ENCODE measurements around the gene GPD2. TPM values are rescaled to one million over a fixed set of nuclear protein-coding genes. Genes with fewer than 3 reads are reported as not detected.

GPD2 gene
- total and polyA plus RNA-seq, 10 of the 15 experiments (the other 5 are each of a cell fraction or from before 2014, with no cell fraction given) = 10.0 to 73.5 (median 43.4) TPM

DNA sequence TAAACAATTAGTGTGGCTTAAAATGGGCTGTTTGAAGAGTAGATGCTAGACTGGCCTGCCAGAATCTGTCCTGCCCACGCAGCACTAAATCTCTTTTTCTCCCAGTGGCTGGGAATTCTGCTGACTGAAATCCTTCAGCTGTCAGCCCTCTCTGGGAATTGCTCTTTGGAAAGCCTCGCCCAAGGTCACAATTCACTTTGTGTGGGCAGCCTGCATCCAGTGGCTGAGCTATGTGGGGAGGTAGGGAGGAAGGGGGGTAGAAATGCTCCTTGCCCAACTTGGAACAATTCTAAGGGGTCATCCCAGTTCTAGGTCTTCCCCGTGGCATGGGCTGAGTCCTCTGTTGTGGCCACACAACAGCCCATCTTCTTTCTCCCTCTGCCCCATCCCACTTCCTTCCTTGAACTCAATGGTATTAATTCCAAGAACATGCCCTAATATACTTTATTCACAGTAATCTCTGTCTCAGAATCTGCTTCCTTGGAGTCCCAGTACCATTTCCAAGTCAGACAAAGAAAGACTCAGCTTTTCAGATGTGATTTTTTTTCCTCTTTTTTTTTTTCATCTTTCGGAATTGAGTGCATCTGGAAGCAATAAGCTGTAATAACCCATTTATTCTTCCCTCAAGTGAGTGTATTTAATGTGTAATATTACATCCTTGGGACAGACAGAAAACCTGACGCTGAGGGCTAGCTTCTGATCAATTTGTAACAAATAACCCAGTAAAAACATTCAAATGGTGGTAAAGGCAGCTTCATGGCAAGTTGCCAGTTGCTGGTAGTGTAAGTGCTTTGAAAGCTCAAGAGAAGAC, 189.4 kb downstream of the GPD2 start:
- intact Hi-C loops (cut with micrococcal nuclease; ENCODE audit: unreplicated experiment) = no loop called here
- WGBS (ENCODE audit: insufficient coverage, insufficient replicate concordance, low lambda C conversion rate, missing lambda C conversion rate) = 1% methylated on average over 5 of the region's 5 CpGs
- no peak for DNase-seq (ENCODE audit: low read depth, low spot score)
- no peak overlapping the region for H3K9ac ChIP-seq (ENCODE audit: control insufficient read depth, insufficient read depth, low read length)
- H3K4me3 ChIP-seq = no peak overlapping the region
- H3K79me2 ChIP-seq (ENCODE audit: control insufficient read depth, insufficient read depth, low read length) = no peaks in the 10 kb centered on the region
- BruUV-seq (replicated peaks) = no TSS peak
- ATAC-seq = no peak
- RAD21 ChIA-PET (ENCODE audit: unreplicated experiment) = no interaction called here
- H2AFZ ChIP-seq (ENCODE audit: control insufficient read depth, low read depth, low read length) = no peak overlapping the region
- POLR2A ChIA-PET = no interaction called here
- H3K4me1 ChIP-seq (ENCODE audit: control insufficient read depth, insufficient read depth, low read length) = no peaks in the 10 kb centered on the region
- no peak overlapping the region for H3K4me2 ChIP-seq (ENCODE audit: control insufficient read depth, insufficient read depth)
- SMC1A ChIA-PET (ENCODE audit: uncharacterized antibody, unreplicated experiment) = interaction anchor here (1.3 kb wide), 1 partner anchor 9 kb away, joined by 4 read pairs; no protein-coding TSS in a partner anchor
- CTCF ChIA-PET = no interaction called here
- no peak for FAIRE-seq
- H4K20me1 ChIP-seq (ENCODE audit: control insufficient read depth, insufficient read depth) = no peaks in the 10 kb centered on the region
- no peaks in the 10 kb centered on the region for H3K27me3 ChIP-seq (replicated peaks in 1 of 2; ENCODE audit: control insufficient read depth in 2 of 2, insufficient read depth in 2 of 2, low read length in 1 of 2)
- no peak overlapping the region for H3K27ac ChIP-seq (ENCODE audit: control insufficient read depth, insufficient read depth)
- no peaks in the 10 kb centered on the region for H3K36me3 ChIP-seq (ENCODE audit: control insufficient read depth in 2 of 2, insufficient read depth in 2 of 2, low read length in 1 of 2)
- in situ Hi-C loops (cut with MboI) = no loop called here
- no peaks in the 10 kb centered on the region for H3K9me3 ChIP-seq (replicated peaks; ENCODE audit: control insufficient read depth, insufficient read depth, low read length)
- no peak for TF ChIP-seq SMC3 (IDR thresholded peaks at IDR 0.05; ENCODE audit: borderline replicate concordance, low read length)
- TF ChIP-seq CEBPB (IDR thresholded peaks at IDR 0.05; ENCODE audit: borderline replicate concordance in 1 of 2, low read depth in 2 of 2, low read length in 2 of 2) = no peak
- TF ChIP-seq NBN (IDR thresholded peaks at IDR 0.05) = no peak
- no peak for TF ChIP-seq TCF12 (IDR thresholded peaks at IDR 0.05; ENCODE audit: low read depth, low read length)
- no peak for TF ChIP-seq MXI1 (IDR thresholded peaks at IDR 0.05; ENCODE audit: low read depth, low read length)
- no peak for TF ChIP-seq FOXM1 (IDR thresholded peaks at IDR 0.05; ENCODE audit: low read depth, low read length)
- no peak for TF ChIP-seq RBBP5 (conservative IDR thresholded peaks at IDR 0.05)
- TF ChIP-seq KDM1A (IDR thresholded peaks at IDR 0.05; ENCODE audit: borderline replicate concordance) = no peak
- TF ChIP-seq, protein P1, sequence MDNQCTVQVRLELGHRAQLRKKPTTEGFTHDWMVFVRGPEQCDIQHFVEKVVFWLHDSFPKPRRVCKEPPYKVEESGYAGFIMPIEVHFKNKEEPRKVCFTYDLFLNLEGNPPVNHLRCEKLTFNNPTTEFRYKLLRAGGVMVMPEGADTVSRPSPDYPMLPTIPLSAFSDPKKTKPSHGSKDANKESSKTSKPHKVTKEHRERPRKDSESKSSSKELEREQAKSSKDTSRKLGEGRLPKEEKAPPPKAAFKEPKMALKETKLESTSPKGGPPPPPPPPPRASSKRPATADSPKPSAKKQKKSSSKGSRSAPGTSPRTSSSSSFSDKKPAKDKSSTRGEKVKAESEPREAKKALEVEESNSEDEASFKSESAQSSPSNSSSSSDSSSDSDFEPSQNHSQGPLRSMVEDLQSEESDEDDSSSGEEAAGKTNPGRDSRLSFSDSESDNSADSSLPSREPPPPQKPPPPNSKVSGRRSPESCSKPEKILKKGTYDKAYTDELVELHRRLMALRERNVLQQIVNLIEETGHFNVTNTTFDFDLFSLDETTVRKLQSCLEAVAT (IDR thresholded peaks at IDR 0.05) = no peak
- TF ChIP-seq DPF2 (IDR thresholded peaks at IDR 0.05) = no peak
- TF ChIP-seq, protein P2, sequence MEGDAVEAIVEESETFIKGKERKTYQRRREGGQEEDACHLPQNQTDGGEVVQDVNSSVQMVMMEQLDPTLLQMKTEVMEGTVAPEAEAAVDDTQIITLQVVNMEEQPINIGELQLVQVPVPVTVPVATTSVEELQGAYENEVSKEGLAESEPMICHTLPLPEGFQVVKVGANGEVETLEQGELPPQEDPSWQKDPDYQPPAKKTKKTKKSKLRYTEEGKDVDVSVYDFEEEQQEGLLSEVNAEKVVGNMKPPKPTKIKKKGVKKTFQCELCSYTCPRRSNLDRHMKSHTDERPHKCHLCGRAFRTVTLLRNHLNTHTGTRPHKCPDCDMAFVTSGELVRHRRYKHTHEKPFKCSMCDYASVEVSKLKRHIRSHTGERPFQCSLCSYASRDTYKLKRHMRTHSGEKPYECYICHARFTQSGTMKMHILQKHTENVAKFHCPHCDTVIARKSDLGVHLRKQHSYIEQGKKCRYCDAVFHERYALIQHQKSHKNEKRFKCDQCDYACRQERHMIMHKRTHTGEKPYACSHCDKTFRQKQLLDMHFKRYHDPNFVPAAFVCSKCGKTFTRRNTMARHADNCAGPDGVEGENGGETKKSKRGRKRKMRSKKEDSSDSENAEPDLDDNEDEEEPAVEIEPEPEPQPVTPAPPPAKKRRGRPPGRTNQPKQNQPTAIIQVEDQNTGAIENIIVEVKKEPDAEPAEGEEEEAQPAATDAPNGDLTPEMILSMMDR (IDR thresholded peaks at IDR 0.05 in 2 of 3, conservative IDR thresholded peaks at IDR 0.05 in 1 of 3; ENCODE audit: control insufficient read depth in 2 of 3, extremely low read depth in 1 of 3, insufficient read depth in 1 of 3, low read depth in 3 of 3, low read length in 3 of 3) = no peak
- no peak for TF ChIP-seq ZNF207 (IDR thresholded peaks at IDR 0.05; ENCODE audit: borderline replicate concordance)
- TF ChIP-seq, protein P3, sequence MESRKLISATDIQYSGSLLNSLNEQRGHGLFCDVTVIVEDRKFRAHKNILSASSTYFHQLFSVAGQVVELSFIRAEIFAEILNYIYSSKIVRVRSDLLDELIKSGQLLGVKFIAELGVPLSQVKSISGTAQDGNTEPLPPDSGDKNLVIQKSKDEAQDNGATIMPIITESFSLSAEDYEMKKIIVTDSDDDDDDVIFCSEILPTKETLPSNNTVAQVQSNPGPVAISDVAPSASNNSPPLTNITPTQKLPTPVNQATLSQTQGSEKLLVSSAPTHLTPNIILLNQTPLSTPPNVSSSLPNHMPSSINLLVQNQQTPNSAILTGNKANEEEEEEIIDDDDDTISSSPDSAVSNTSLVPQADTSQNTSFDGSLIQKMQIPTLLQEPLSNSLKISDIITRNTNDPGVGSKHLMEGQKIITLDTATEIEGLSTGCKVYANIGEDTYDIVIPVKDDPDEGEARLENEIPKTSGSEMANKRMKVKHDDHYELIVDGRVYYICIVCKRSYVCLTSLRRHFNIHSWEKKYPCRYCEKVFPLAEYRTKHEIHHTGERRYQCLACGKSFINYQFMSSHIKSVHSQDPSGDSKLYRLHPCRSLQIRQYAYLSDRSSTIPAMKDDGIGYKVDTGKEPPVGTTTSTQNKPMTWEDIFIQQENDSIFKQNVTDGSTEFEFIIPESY (IDR thresholded peaks at IDR 0.05) = no peak
- no peak for TF ChIP-seq ZNF24 (IDR thresholded peaks at IDR 0.05)
- no peak for TF ChIP-seq ATF7 (IDR thresholded peaks at IDR 0.05; ENCODE audit: low read depth)
- no peak for TF ChIP-seq HDGF (IDR thresholded peaks at IDR 0.05)
- TF ChIP-seq NFIC (IDR thresholded peaks at IDR 0.05; ENCODE audit: low read depth, low read length) = no peak

Measured in GM12878 (cell line).